Cardiac fibroblast (primary cell): Measurements from ENCODE around the gene KIF22.

Source experiments
- DNase-seq, 2 donors: peaks; one replicate each; pipeline versions ENCODE4 v3.0.0 to v3.0.0-alpha.2; 2010; ENCODE audit warnings: low read depth in 2 of 2
- H3K4me3 ChIP-seq, 2 donors: replicated peaks in 1 of 2; 1 replicate in 1 of 2; 2 replicates in 1 of 2; pipeline ENCODE4 v1.5.1; 2011; ENCODE audit warnings: low read depth in 2 of 2, low read length in 2 of 2, mild to moderate bottlenecking in 2 of 2, moderate library complexity in 1 of 2
- TF ChIP-seq, protein P1 (sequence below): IDR thresholded peaks from one replicate; pipeline ENCODE4 v1.5.1; 2011; ENCODE audit warnings: low read depth, mild to moderate bottlenecking, low read length, inconsistent platforms

Gene KIF22

GRCh38 chr16:29839822-29840221 is 49.3 kb downstream of the KIF22 start:
- TF ChIP-seq, protein P1, sequence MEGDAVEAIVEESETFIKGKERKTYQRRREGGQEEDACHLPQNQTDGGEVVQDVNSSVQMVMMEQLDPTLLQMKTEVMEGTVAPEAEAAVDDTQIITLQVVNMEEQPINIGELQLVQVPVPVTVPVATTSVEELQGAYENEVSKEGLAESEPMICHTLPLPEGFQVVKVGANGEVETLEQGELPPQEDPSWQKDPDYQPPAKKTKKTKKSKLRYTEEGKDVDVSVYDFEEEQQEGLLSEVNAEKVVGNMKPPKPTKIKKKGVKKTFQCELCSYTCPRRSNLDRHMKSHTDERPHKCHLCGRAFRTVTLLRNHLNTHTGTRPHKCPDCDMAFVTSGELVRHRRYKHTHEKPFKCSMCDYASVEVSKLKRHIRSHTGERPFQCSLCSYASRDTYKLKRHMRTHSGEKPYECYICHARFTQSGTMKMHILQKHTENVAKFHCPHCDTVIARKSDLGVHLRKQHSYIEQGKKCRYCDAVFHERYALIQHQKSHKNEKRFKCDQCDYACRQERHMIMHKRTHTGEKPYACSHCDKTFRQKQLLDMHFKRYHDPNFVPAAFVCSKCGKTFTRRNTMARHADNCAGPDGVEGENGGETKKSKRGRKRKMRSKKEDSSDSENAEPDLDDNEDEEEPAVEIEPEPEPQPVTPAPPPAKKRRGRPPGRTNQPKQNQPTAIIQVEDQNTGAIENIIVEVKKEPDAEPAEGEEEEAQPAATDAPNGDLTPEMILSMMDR: no peak
- DNase-seq: no peak
- H3K4me3 ChIP-seq: no peak overlapping the region

DNA sequence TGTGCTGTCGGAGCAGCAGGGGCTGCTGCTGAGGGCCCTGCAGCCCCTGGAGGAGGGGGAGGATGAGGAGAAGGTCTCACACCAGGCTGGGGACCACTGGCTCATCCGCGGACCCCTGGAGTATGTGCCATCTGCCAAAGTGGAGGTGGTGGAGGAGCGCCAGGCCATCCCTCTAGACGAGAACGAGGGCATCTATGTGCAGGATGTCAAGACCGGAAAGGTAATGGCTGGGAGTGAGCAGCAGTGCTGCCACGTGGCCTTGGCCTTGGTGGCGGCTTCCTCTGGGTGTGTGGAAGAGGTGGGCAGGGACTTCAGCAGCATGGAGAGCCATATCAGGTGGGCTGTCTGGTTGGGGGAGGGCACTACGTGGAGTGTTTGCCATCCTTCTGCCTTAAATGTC is 49.7 kb downstream of the KIF22 start:
- TF ChIP-seq, protein P1: no peak
- H3K4me3 ChIP-seq: no peak overlapping the region
- DNase-seq: no peak

DNA sequence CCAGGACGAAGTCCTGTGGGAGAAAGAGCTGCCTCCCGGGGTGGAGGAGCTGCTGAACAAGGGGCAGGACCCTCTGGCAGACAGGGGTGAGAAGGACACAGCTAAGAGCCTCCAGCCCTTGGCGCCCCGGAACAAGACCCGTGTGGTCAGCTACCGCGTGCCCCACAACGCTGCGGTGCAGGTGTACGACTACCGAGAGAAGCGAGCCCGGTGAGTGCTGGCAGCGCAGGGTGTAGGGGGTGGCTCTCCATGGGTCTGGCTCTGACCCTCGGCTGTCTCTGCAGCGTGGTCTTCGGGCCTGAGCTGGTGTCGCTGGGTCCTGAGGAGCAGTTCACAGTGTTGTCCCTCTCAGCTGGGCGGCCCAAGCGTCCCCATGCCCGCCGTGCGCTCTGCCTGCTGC is 51.1 kb downstream of the KIF22 start:
- TF ChIP-seq, protein P1: no peak
- H3K4me3 ChIP-seq: no peak overlapping the region
- no peak for DNase-seq

DNA sequence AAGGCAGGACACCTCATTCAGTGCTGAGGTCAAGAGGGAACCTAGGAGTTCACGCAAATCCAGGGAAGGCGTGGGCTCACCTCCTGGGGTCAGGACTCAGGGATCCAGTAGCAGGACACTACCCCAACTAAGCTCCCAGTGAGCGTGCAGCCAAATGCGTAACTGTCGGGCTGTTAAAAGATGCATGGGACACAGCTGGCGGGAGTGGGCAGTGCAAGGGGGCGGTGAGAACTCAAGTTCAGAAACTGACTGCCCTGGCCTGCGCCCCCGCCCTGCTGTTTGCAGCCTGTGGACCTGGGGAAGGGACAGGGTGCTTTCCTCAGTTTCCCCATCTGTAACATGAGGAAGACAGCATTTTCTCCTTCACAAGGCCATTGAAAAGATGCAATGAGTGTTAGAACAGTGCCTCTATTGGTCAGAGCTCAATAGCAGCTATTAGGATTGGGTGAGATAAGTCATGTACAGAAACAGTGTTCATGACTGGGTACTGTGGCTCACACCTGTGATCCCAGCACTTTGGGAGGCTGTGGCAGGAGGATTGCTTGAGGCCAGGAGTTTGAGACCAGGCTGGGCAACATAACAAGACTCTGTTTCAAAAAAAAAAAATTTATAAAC is 52.3 kb downstream of the KIF22 start:
- H3K4me3 ChIP-seq: no peak overlapping the region
- no peak for DNase-seq
- TF ChIP-seq, protein P1: no peak

DNA sequence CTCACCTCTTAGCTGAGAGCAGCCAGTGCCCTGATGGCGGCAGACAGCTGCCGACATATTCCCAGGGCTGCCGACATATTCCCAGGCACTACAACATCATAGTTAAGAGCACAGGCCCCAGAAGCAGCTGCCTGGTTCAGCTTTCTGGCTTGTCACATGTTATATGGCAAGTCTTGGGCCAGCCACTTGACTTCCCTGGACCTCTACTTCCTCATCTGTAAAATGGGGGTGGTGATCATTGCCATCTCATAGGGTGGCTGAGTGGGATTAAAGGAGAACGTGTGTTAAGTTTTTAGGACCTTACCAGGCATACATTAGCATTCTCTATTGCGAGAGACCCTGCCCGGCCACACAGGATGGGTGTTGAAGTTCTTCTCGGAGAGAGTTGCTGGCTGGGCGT is 53.4 kb downstream of the KIF22 start:
- H3K4me3 ChIP-seq: no peak overlapping the region
- no peak for DNase-seq
- TF ChIP-seq, protein P1: no peak

- DNase-seq: peak in 1 of 2 donors; percentile 78
- H3K4me3 ChIP-seq: no peak overlapping the region
- TF ChIP-seq, protein P1: no peak
These were observed 54.2 kb downstream of the KIF22 start for GRCh38 chr16:29844575-29845331.

- DNase-seq: no peak
These were observed 55.1 kb downstream of the KIF22 start for GRCh38 chr16:29845656-29846055.

More at GRCh38 chr16:29845656-29846055, 55.1 kb downstream of the KIF22 start:
- TF ChIP-seq, protein P1: no peak
- H3K4me3 ChIP-seq: no peak overlapping the region
